ENCODE measurements around the gene IGF1R.

The IGF1R gene

GRCh38 chr15:98734466-98735199 lies 86.3 kb downstream of the IGF1R start:
- Histone ChIP-seq H3K27ac (ENCODE audit: low read length) (no peak overlapping the region), H2AFZ (ENCODE audit: low read depth, low read length) (no peak overlapping the region), H4K20me1 (ENCODE audit: insufficient read depth, low read length) (peaks cover 83% of the 10 kb centered on the region), H3K9ac (ENCODE audit: low read depth, low read length) (no peak overlapping the region), H3K4me3 (ENCODE audit: low read depth in 1 of 2, low read length in 2 of 2) (no peak overlapping the region), H3K36me3 (ENCODE audit: insufficient read depth, low read length) (no peaks in the 10 kb centered on the region), H3K27me3 (ENCODE audit: insufficient read depth, low read length, poor library complexity) (no peaks in the 10 kb centered on the region), H3K9me3 (ENCODE audit: insufficient read depth, low read length, severe bottlenecking) (no peaks in the 10 kb centered on the region), H3K4me2 (ENCODE audit: insufficient read depth, low read length) (no peak overlapping the region), H3K79me2 (ENCODE audit: insufficient read depth, low read length) (peaks cover 88% of the 10 kb centered on the region), H3K4me1 (ENCODE audit: insufficient read depth, low read length) (peaks cover 3% of the 10 kb centered on the region; the same call in 1 of the 2 replicates)
- ATAC-seq (ENCODE audit: insufficient read depth, low read depth) (no peak), DNase-seq (no peak)
- TF ChIP-seq CTCF (IDR thresholded peaks at IDR 0.05; ENCODE audit: borderline replicate concordance, extremely low read depth, low read length, poor library complexity, severe bottlenecking) (no peak), EZH2 (IDR thresholded peaks at IDR 0.05; ENCODE audit: borderline replicate concordance, low read depth, low read length, severe bottlenecking) (no peak)

- no peaks in the 10 kb centered on the region for H3K36me3 ChIP-seq (ENCODE audit: insufficient read depth, low read length)
- H3K4me3 ChIP-seq (ENCODE audit: low read depth in 1 of 2, low read length in 2 of 2), result no peak overlapping the region
- no peak overlapping the region for H3K9ac ChIP-seq (ENCODE audit: low read depth, low read length)
- H2AFZ ChIP-seq (ENCODE audit: low read depth, low read length), result no peak overlapping the region
- H3K27me3 ChIP-seq (ENCODE audit: insufficient read depth, low read length, poor library complexity), result no peaks in the 10 kb centered on the region
- peaks cover 86% of the 10 kb centered on the region for H4K20me1 ChIP-seq (ENCODE audit: insufficient read depth, low read length)
- TF ChIP-seq CTCF (IDR thresholded peaks at IDR 0.05; ENCODE audit: borderline replicate concordance, extremely low read depth, low read length, poor library complexity, severe bottlenecking), result no peak
- TF ChIP-seq EZH2 (IDR thresholded peaks at IDR 0.05; ENCODE audit: borderline replicate concordance, low read depth, low read length, severe bottlenecking), result no peak
- no peak for DNase-seq
- no peak for ATAC-seq (ENCODE audit: insufficient read depth, low read depth)
- no peak overlapping the region for H3K27ac ChIP-seq (ENCODE audit: low read length)
- H3K4me1 ChIP-seq (ENCODE audit: insufficient read depth, low read length), result peaks cover 3% of the 10 kb centered on the region; the same call in 1 of the 2 replicates
- H3K9me3 ChIP-seq (ENCODE audit: insufficient read depth, low read length, severe bottlenecking), result no peaks in the 10 kb centered on the region
- peaks cover 86% of the 10 kb centered on the region for H3K79me2 ChIP-seq (ENCODE audit: insufficient read depth, low read length)
- H3K4me2 ChIP-seq (ENCODE audit: insufficient read depth, low read length), result no peak overlapping the region
These were observed 87.0 kb downstream of the IGF1R start for GRCh38 chr15:98735304-98735703.

DNA sequence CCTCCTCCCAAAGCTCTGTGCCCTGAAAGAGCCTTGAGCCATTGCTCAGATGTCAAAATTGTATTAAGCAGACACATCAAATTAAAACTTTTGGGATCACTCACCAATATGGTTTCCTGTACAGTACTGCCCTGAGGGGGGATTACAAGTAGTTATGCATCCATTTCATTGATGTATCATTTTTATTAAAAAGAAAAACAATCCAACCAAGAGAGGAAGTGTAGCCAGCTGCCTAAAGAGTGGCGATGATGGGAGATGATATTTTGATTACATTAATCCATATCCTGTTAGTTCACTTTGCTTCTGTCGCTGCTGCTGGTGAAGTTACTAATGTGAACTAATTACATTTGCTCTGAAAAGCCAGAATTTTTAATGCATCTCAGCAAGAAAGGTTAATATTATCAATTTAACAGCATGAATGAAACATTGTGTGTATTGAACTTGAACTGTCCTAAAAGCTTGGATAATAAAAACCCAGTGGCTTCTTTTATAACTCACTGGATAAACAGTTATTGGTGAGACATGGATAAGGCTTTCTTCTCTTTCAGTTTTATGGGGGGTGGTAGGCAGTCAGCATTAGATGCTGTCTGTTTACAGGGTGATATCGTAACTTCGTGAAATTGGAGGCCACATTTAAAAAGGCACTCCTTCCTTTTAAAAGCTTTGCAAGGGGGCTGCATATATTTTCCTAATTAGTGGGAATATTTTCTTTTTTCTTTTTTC lies 87.7 kb downstream of the IGF1R start:
- Histone ChIP-seq H3K27me3 (ENCODE audit: insufficient read depth, low read length, poor library complexity) (no peaks in the 10 kb centered on the region), H3K36me3 (ENCODE audit: insufficient read depth, low read length) (no peaks in the 10 kb centered on the region), H3K4me2 (ENCODE audit: insufficient read depth, low read length) (no peak overlapping the region), H2AFZ (ENCODE audit: low read depth, low read length) (no peak overlapping the region), H3K9me3 (ENCODE audit: insufficient read depth, low read length, severe bottlenecking) (no peaks in the 10 kb centered on the region), H3K9ac (ENCODE audit: low read depth, low read length) (no peak overlapping the region), H3K27ac (ENCODE audit: low read length) (no peak overlapping the region), H4K20me1 (ENCODE audit: insufficient read depth, low read length) (peaks cover 82% of the 10 kb centered on the region), H3K4me3 (ENCODE audit: low read depth in 1 of 2, low read length in 2 of 2) (no peak overlapping the region), H3K4me1 (ENCODE audit: insufficient read depth, low read length) (peaks cover 3% of the 10 kb centered on the region; the same call in 1 of the 2 replicates), H3K79me2 (ENCODE audit: insufficient read depth, low read length) (peaks cover 83% of the 10 kb centered on the region)
- no peak for DNase-seq
- ATAC-seq (ENCODE audit: insufficient read depth, low read depth), result no peak
- TF ChIP-seq EZH2 (IDR thresholded peaks at IDR 0.05; ENCODE audit: borderline replicate concordance, low read depth, low read length, severe bottlenecking) (no peak), CTCF (IDR thresholded peaks at IDR 0.05; ENCODE audit: borderline replicate concordance, extremely low read depth, low read length, poor library complexity, severe bottlenecking) (no peak)

Measured in DND-41 (cell line).